HepG2 (cell line): ENCODE results near the gene SEC11A. TPM values are rescaled to one million over a fixed set of nuclear protein-coding genes. Genes with fewer than 3 reads are reported as not detected.

Source experiments
- HMG20A ChIP-seq: IDR thresholded peaks from 2 replicates; pipeline ENCODE4 v1.6.1; 2016; ENCODE audit warnings: borderline replicate concordance
- JUN ChIP-seq: sonication (generic); formaldehyde crosslinking; IDR thresholded peaks from 2 replicates; pipeline ENCODE4 v1.4.0; 2020; ENCODE audit warnings: mild to moderate bottlenecking, missing genetic modification reagents
- ZNF224 ChIP-seq: sonication (generic); formaldehyde crosslinking; IDR thresholded peaks from 2 replicates; pipeline ENCODE4 v1.5.0; 2020; ENCODE audit warnings: mild to moderate bottlenecking, missing genetic modification reagents
- ZNF232 ChIP-seq: sonication (generic); formaldehyde crosslinking; IDR thresholded peaks from 2 replicates; pipeline ENCODE4 v1.4.0; 2020; ENCODE audit warnings: missing genetic modification reagents, borderline replicate concordance
- ZNF234 ChIP-seq: sonication (generic); formaldehyde crosslinking; conservative IDR thresholded peaks from 2 replicates; pipeline ENCODE4 v1.5.1; 2020; ENCODE audit warnings: mild to moderate bottlenecking, missing genetic modification reagents
- ZNF441 ChIP-seq: sonication (generic); formaldehyde crosslinking; IDR thresholded peaks from 2 replicates; pipeline ENCODE4 v1.7.0; 2021; ENCODE audit warnings: missing genetic modification reagents, borderline replicate concordance
- ZNF550 ChIP-seq: sonication (generic); formaldehyde crosslinking; IDR thresholded peaks from 2 replicates; pipeline ENCODE4 v1.4.0; 2020; ENCODE audit warnings: mild to moderate bottlenecking, missing genetic modification reagents, borderline replicate concordance
- polyA plus RNA-seq, 8 experiments: library from polyadenylated mRNA; depleted of rRNA in 3 of 8; stranded (reverse) in 7 of 8; unstranded in 1 of 8; fragments of >200 nt; fragmentation: Illumina TruSeq in 4 of 8; extraction: Trizol in 4 of 8; gene quantifications; 2 replicates each; pipeline versions ENCODE4 v1.2.1 to v1.2.3, GENCODE V29; 2011 to 2016; ENCODE audit warnings: low read depth in 4 of 8, missing spikeins in 1 of 8, mixed read lengths in 1 of 8; ENCODE audit not compliant: insufficient read depth in 1 of 8
- total RNA-seq, 5 experiments: library from RNA; depleted of rRNA; stranded (reverse); fragments of >200 nt; fragmentation: Illumina TruSeq; extraction: Trizol; gene quantifications; 2 replicates each; pipeline ENCODE4 v1.2.3, GENCODE V29; 2016; ENCODE audit warnings: low read depth in 1 of 5
- TF ChIP-seq, protein P1 (sequence below): sonication (generic); formaldehyde crosslinking; IDR thresholded peaks from 2 replicates; pipeline ENCODE4 v1.4.0; 2020; ENCODE audit warnings: missing genetic modification reagents
- TF ChIP-seq, protein P2 (sequence below): sonication (generic); formaldehyde crosslinking; IDR thresholded peaks from 2 replicates; pipeline ENCODE4 v1.9.0; 2021; ENCODE audit warnings: missing genetic modification reagents, borderline replicate concordance
- TF ChIP-seq, protein P3 (sequence below): sonication (generic); formaldehyde crosslinking; IDR thresholded peaks from 2 replicates; pipeline ENCODE4 v1.9.0; 2021; ENCODE audit warnings: mild to moderate bottlenecking, missing genetic modification reagents
- TF ChIP-seq, protein P4 (sequence below): sonication (generic); formaldehyde crosslinking; IDR thresholded peaks from 2 replicates; pipeline ENCODE4 v1.4.0; 2020; ENCODE audit warnings: missing genetic modification reagents
- TF ChIP-seq, protein P5 (sequence below): IDR thresholded peaks from 2 replicates; pipeline ENCODE4 v1.6.1; 2016; ENCODE audit warnings: low read depth, borderline replicate concordance

Gene SEC11A
- total and polyA plus RNA-seq, 2 of the 13 experiments (the other 11 are each of a cell fraction or from before 2014, with no cell fraction given), result 141 to 230 TPM

DNA sequence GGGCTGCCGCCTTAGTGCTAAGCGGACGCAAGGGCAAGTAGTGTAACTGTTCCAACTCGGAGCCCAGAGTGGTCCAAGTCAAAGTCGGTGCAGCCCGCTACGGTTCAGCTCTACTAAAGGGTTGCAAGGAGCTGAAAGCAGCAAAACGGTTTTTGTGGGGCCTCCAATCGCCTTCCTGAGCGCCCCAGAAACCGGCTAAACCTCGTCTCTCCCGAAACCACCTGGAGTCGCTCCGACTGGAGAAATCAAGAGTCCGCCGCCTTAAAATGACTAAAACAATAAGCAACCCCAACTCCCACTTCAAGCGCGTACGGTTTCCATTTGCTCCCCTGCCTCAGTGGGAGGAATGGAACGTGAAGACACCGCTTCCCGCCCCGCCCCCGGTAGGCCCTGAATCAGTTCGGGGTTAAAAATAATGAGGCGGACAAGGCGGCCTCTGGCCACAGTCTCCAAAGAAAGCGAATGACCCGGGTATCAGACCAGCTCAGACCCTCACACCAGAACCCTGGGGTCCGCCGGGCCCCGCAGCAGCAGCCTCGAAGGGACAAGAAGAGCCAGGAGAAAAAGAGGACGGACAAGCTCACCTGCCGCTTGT, 401 bp downstream of the SEC11A start (continued):
- TF ChIP-seq, protein P1, sequence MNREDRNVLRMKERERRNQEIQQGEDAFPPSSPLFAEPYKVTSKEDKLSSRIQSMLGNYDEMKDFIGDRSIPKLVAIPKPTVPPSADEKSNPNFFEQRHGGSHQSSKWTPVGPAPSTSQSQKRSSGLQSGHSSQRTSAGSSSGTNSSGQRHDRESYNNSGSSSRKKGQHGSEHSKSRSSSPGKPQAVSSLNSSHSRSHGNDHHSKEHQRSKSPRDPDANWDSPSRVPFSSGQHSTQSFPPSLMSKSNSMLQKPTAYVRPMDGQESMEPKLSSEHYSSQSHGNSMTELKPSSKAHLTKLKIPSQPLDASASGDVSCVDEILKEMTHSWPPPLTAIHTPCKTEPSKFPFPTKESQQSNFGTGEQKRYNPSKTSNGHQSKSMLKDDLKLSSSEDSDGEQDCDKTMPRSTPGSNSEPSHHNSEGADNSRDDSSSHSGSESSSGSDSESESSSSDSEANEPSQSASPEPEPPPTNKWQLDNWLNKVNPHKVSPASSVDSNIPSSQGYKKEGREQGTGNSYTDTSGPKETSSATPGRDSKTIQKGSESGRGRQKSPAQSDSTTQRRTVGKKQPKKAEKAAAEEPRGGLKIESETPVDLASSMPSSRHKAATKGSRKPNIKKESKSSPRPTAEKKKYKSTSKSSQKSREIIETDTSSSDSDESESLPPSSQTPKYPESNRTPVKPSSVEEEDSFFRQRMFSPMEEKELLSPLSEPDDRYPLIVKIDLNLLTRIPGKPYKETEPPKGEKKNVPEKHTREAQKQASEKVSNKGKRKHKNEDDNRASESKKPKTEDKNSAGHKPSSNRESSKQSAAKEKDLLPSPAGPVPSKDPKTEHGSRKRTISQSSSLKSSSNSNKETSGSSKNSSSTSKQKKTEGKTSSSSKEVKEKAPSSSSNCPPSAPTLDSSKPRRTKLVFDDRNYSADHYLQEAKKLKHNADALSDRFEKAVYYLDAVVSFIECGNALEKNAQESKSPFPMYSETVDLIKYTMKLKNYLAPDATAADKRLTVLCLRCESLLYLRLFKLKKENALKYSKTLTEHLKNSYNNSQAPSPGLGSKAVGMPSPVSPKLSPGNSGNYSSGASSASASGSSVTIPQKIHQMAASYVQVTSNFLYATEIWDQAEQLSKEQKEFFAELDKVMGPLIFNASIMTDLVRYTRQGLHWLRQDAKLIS (CRISPR knock-in tag), result no peak
- TF ChIP-seq ZNF550 (no peak), JUN (CRISPR knock-in tag) (no peak), ZNF224 (CRISPR knock-in tag) (0 out of 2 replicates have a peak, but pooled peaks have one; percentile 24), HMG20A (CRISPR knock-in tag) (no peak), ZNF441 (CRISPR knock-in tag) (0 out of 2 replicates have a peak, but pooled peaks have one; percentile 14), ZNF234 (CRISPR knock-in tag) (no peak), ZNF232 (CRISPR knock-in tag) (no peak)
- TF ChIP-seq, protein P2, sequence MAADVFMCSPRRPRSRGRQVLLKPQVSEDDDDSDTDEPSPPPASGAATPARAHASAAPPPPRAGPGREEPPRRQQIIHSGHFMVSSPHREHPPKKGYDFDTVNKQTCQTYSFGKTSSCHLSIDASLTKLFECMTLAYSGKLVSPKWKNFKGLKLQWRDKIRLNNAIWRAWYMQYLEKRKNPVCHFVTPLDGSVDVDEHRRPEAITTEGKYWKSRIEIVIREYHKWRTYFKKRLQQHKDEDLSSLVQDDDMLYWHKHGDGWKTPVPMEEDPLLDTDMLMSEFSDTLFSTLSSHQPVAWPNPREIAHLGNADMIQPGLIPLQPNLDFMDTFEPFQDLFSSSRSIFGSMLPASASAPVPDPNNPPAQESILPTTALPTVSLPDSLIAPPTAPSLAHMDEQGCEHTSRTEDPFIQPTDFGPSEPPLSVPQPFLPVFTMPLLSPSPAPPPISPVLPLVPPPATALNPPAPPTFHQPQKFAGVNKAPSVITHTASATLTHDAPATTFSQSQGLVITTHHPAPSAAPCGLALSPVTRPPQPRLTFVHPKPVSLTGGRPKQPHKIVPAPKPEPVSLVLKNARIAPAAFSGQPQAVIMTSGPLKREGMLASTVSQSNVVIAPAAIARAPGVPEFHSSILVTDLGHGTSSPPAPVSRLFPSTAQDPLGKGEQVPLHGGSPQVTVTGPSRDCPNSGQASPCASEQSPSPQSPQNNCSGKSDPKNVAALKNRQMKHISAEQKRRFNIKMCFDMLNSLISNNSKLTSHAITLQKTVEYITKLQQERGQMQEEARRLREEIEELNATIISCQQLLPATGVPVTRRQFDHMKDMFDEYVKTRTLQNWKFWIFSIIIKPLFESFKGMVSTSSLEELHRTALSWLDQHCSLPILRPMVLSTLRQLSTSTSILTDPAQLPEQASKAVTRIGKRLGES (CRISPR knock-in tag), result peak; percentile 8; the same call in 1 of the 2 replicates
- TF ChIP-seq, protein P3, sequence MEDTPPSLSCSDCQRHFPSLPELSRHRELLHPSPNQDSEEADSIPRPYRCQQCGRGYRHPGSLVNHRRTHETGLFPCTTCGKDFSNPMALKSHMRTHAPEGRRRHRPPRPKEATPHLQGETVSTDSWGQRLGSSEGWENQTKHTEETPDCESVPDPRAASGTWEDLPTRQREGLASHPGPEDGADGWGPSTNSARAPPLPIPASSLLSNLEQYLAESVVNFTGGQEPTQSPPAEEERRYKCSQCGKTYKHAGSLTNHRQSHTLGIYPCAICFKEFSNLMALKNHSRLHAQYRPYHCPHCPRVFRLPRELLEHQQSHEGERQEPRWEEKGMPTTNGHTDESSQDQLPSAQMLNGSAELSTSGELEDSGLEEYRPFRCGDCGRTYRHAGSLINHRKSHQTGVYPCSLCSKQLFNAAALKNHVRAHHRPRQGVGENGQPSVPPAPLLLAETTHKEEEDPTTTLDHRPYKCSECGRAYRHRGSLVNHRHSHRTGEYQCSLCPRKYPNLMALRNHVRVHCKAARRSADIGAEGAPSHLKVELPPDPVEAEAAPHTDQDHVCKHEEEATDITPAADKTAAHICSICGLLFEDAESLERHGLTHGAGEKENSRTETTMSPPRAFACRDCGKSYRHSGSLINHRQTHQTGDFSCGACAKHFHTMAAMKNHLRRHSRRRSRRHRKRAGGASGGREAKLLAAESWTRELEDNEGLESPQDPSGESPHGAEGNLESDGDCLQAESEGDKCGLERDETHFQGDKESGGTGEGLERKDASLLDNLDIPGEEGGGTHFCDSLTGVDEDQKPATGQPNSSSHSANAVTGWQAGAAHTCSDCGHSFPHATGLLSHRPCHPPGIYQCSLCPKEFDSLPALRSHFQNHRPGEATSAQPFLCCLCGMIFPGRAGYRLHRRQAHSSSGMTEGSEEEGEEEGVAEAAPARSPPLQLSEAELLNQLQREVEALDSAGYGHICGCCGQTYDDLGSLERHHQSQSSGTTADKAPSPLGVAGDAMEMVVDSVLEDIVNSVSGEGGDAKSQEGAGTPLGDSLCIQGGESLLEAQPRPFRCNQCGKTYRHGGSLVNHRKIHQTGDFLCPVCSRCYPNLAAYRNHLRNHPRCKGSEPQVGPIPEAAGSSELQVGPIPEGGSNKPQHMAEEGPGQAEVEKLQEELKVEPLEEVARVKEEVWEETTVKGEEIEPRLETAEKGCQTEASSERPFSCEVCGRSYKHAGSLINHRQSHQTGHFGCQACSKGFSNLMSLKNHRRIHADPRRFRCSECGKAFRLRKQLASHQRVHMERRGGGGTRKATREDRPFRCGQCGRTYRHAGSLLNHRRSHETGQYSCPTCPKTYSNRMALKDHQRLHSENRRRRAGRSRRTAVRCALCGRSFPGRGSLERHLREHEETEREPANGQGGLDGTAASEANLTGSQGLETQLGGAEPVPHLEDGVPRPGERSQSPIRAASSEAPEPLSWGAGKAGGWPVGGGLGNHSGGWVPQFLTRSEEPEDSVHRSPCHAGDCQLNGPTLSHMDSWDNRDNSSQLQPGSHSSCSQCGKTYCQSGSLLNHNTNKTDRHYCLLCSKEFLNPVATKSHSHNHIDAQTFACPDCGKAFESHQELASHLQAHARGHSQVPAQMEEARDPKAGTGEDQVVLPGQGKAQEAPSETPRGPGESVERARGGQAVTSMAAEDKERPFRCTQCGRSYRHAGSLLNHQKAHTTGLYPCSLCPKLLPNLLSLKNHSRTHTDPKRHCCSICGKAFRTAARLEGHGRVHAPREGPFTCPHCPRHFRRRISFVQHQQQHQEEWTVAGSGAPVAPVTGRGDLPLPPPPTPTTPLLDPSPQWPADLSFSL (CRISPR knock-in tag), result 0 out of 2 replicates have a peak, but pooled peaks have one; percentile 18
- TF ChIP-seq, protein P4, sequence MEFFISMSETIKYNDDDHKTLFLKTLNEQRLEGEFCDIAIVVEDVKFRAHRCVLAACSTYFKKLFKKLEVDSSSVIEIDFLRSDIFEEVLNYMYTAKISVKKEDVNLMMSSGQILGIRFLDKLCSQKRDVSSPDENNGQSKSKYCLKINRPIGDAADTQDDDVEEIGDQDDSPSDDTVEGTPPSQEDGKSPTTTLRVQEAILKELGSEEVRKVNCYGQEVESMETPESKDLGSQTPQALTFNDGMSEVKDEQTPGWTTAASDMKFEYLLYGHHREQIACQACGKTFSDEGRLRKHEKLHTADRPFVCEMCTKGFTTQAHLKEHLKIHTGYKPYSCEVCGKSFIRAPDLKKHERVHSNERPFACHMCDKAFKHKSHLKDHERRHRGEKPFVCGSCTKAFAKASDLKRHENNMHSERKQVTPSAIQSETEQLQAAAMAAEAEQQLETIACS, result no peak
- TF ChIP-seq, protein P5, sequence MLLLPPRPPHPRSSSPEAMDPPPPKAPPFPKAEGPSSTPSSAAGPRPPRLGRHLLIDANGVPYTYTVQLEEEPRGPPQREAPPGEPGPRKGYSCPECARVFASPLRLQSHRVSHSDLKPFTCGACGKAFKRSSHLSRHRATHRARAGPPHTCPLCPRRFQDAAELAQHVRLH (CRISPR knock-in tag), result no peak
